Measurements from ENCODE around the gene SNUPN.

Gene SNUPN

DNA sequence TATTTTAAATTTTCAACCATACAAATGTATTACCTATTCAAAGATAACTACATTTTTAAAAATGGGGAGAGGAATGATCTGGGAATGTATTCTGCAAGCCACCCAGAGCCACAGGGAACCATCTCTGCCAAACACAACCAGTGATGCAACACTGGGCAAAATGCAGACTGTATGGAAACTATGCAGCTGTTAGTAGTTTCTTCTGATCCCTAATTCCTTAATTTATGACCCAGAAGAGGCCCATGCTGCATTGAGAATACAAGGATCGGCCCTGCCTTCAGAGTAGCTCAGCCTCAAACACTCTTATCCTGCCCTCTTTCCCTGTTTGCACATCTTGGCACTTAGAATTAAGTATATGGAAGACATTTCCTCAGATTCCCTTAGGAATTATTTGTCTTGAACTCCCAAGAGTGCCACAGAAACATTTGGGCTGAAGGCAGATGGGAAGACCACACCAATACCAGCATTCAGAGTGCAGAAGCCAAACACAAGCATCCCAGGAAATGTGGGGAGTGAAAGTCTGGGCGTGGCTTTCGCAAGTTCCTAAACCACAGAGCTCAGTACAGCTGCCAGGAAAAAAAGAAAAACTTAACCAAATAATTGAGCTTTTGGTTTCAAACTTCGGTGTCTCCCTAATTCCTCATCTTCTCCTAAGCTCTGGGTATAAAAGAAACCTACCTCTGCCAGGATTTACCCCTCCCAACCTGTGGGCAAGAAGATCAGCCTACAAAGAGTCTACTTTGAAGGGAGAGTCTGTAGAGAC, 5.3 kb downstream of the SNUPN start:
- Histone ChIP-seq H3K4me1 (ENCODE audit: insufficient read depth, low read length) (peaks cover 8% of the 10 kb centered on the region), H3K36me3 (ENCODE audit: insufficient read depth, low read length) (peaks cover 35% of the 10 kb centered on the region), H3K27me3 (ENCODE audit: control insufficient read depth in 1 of 2, insufficient read depth in 2 of 2, low read length in 2 of 2) (no peaks in the 10 kb centered on the region), H3K9me3 (ENCODE audit: low read length) (no peaks in the 10 kb centered on the region), H3K4me3 (ENCODE audit: low read depth in 1 of 2, low read length in 2 of 2) (peak overlapping the region in 1 of 2 donors; percentile 38), H3K9ac (ENCODE audit: low read length) (peak overlapping the region; percentile 41), H3K27ac (ENCODE audit: low read depth, low read length) (peak overlapping the region; percentile 34)

DNA sequence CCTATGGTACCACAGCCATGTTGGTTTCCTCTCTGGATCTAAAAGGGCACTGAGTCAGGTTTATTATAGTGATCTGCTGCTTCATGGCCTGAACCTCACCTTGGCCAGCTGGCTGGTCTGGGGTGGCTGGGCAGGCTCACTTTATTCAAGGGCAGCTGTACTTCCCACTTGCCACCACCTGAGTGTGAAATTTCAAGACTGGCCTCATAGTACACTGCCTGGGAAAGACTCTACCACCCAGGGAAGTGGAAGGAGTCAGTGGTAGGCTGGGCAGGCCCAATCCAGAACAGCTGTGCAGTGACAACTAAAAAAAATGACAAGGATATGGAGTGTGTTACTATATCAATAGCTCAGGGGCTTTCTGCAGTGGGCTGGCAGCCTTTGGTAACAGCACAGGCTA, 8.8 kb downstream of the SNUPN start:
- no peak overlapping the region for H3K27ac ChIP-seq (ENCODE audit: low read depth, low read length)
- peaks cover 8% of the 10 kb centered on the region for H3K4me1 ChIP-seq (ENCODE audit: insufficient read depth, low read length)
- no peaks in the 10 kb centered on the region for H3K9me3 ChIP-seq (ENCODE audit: low read length)
- H3K27me3 ChIP-seq (ENCODE audit: control insufficient read depth in 1 of 2, insufficient read depth in 2 of 2, low read length in 2 of 2), result no peaks in the 10 kb centered on the region
- H3K9ac ChIP-seq (ENCODE audit: low read length), result no peak overlapping the region
- H3K4me3 ChIP-seq (ENCODE audit: low read depth in 1 of 2, low read length in 2 of 2), result no peak overlapping the region
- H3K36me3 ChIP-seq (ENCODE audit: insufficient read depth, low read length), result peaks cover 59% of the 10 kb centered on the region

DNA sequence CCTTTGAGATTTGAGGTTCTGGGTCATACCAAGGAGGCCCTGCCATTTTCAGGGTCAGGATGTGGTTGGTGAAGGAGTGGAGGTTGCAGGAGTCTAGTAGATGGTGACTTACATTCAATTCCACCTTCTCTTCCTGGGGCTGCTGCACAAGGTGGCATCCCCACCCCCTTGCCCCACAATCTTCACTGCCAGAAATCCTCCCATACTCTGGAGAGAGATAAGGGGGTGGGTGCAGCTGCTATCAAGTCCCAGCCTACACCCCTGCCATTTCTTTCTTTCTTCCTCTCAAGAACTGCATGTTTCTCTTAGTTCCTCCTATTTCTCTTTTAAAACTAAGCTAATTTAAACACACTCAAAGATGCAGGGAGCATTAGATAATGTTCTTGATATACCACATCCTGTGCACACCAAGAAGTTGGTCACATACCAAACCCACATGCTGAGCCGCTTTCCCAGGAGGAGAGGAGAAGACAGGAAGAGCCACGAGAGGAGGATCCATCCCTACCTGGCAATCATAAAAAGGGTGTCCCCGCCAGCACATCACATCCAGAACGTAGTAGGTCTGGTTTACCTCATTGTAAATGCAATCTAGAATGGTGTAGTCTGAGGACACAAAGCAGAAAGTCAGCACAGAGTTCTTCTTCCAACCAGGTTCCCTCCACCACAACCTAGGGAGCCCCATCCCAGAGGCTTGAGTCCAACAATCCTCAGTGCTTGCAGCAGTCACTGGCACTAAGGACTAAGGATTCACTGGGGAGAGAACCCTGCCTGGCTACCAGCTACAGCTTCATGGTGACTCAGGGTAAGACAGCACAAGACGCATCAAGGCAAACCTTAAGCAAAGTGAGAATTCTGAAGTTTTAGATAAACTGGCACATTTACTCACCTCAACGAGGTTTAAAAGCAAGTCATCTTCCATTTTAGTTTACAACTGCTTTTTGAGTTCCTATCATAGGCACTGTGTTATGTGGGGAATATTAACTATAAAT, 18.5 kb downstream of the SNUPN start:
- Histone ChIP-seq H3K27me3 (ENCODE audit: control insufficient read depth in 1 of 2, insufficient read depth in 2 of 2, low read length in 2 of 2) (no peaks in the 10 kb centered on the region), H3K9me3 (ENCODE audit: low read length) (no peaks in the 10 kb centered on the region), H3K9ac (ENCODE audit: low read length) (no peak overlapping the region), H3K27ac (ENCODE audit: low read depth, low read length) (no peak overlapping the region), H3K36me3 (ENCODE audit: insufficient read depth, low read length) (peaks cover 56% of the 10 kb centered on the region), H3K4me3 (ENCODE audit: low read depth in 1 of 2, low read length in 2 of 2) (no peak overlapping the region), H3K4me1 (ENCODE audit: insufficient read depth, low read length) (no peaks in the 10 kb centered on the region)

DNA sequence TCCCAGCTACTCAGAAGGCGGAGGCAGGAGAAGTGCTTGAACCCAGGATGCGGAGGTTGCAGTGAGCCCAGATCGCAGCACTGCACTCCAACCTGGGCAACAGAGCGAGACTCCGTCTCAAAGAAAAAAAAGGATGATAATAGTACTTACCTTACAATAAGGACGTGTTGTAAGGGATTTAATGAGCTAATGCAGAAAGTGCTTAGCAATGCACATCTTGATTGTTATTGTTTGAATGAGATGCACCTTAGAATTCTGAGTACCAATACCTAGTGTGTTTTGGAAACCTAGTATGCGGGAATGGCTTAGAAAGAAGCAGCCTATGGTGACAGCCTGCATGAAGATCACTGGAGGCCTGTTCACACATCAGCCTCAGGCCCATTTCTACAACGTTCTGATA, 19.5 kb downstream of the SNUPN start:
- Histone ChIP-seq H3K4me3 (ENCODE audit: low read depth in 1 of 2, low read length in 2 of 2) (no peak overlapping the region), H3K36me3 (ENCODE audit: insufficient read depth, low read length) (peaks cover 60% of the 10 kb centered on the region), H3K27ac (ENCODE audit: low read depth, low read length) (no peak overlapping the region), H3K27me3 (ENCODE audit: control insufficient read depth in 1 of 2, insufficient read depth in 2 of 2, low read length in 2 of 2) (no peaks in the 10 kb centered on the region), H3K4me1 (ENCODE audit: insufficient read depth, low read length) (no peaks in the 10 kb centered on the region), H3K9me3 (ENCODE audit: low read length) (no peaks in the 10 kb centered on the region), H3K9ac (ENCODE audit: low read length) (no peak overlapping the region)

DNA sequence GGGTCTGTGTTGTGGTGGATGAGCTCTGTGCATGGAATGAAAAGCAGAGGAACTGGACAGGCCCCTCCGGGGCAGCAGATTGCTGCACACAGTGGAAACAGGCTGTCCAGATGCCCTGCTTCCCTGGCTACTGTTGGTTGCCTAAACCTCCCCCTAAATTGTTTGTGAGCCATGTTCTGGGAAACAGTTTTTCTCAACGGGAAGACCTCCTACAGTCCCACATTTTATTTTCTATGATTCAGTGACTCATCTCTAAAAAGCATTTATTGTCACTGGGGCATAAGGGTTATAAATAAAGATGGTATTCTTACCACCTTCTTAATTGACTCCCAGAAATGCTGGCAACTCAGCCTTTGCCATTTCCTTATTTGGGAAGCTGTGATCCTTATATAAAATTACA, 26.1 kb downstream of the SNUPN start:
- H3K27ac ChIP-seq (ENCODE audit: low read depth, low read length), result no peak overlapping the region
- no peaks in the 10 kb centered on the region for H3K27me3 ChIP-seq (ENCODE audit: control insufficient read depth in 1 of 2, insufficient read depth in 2 of 2, low read length in 2 of 2)
- H3K36me3 ChIP-seq (ENCODE audit: insufficient read depth, low read length), result peaks cover 37% of the 10 kb centered on the region
- no peaks in the 10 kb centered on the region for H3K4me1 ChIP-seq (ENCODE audit: insufficient read depth, low read length)
- no peak overlapping the region for H3K4me3 ChIP-seq (ENCODE audit: low read depth in 1 of 2, low read length in 2 of 2)
- no peak overlapping the region for H3K9ac ChIP-seq (ENCODE audit: low read length)
- no peaks in the 10 kb centered on the region for H3K9me3 ChIP-seq (ENCODE audit: low read length)

DNA sequence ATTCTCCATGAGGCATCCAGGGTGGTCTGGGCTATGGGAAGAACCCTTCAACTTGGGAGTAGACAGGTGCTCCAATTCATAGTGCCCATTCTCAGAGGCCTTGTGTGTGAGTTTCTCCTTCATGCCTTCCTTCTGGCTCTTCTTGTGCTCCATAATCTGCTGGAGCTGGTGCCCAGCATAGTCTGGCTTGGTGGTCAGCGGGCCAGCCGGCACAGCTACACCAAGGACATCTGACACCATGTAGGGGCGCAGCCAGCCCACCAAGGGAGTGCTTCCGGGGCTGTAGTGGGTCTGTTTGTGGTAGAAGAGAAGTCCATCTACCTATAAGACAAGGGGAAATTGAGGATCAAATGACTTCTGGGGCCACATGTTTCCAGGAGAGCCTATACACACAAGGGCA, 27.2 kb downstream of the SNUPN start:
- Histone ChIP-seq H3K9ac (ENCODE audit: low read length) (no peak overlapping the region), H3K36me3 (ENCODE audit: insufficient read depth, low read length) (peaks cover 37% of the 10 kb centered on the region), H3K27ac (ENCODE audit: low read depth, low read length) (no peak overlapping the region), H3K4me3 (ENCODE audit: low read depth in 1 of 2, low read length in 2 of 2) (no peak overlapping the region), H3K27me3 (ENCODE audit: control insufficient read depth in 1 of 2, insufficient read depth in 2 of 2, low read length in 2 of 2) (no peaks in the 10 kb centered on the region), H3K4me1 (ENCODE audit: insufficient read depth, low read length) (no peaks in the 10 kb centered on the region), H3K9me3 (ENCODE audit: low read length) (no peaks in the 10 kb centered on the region)

DNA sequence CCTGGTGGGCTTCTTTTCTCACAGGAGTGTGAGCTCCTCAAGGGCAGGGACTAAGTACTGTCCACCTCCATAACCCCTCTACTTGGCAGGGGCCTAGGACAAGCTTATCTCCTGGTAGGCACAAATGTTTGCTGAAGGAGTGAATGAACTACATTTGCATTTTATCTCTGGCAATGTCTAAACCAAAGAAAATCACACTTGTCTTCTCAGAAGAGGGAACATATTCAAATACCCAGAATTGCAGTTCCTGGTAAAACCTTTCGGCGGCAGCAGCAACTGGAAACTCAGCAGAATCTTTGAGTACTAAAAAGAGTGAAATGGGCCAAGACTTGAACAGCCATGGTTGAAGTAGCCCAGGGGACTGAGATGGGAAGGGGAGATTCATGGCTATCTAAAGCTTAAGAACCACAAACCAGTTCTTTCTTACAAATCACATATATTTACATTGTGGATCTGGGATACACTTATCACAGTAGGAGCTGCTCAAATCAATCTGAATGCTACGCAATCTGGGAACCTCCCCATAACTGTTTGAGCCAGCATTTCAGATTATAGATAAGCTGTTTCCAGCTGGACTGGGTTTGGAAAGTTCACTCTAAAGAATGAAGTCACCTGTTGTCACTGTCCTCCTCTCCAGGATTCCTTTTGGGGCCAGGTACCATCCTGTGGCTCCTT, 27.7 kb downstream of the SNUPN start:
- Histone ChIP-seq H3K36me3 (ENCODE audit: insufficient read depth, low read length) (peaks cover 37% of the 10 kb centered on the region), H3K27ac (ENCODE audit: low read depth, low read length) (no peak overlapping the region)

DNA sequence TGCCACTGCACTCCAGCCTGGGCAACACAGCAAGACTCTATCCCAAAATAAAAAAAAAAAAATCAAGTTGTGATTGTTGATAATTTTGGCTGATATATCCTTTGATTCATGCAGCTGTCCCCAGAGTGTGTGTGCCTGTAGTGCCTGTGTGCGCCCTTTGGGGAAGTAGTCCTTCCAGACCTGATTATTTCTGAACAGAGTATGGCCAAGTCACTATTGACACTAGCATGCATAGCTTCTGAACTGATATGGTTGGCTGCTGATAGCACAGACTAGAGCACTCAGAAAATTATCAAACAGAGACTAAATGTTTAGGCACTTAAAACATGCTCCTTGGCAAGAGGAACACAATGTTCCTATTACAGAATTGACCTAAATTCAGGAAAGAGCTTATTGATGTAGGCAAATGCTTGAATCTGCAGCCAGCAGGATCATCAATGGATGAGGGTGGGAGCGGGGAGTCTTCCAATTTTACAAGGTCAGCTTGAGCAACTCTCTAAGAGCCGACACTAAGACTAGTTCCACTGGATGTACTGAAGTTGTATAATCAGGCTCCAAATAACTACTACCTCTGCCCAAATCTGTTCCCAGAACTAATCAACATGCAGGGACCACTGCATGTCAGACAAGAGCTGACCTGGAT, 28.7 kb downstream of the SNUPN start:
- Histone ChIP-seq H3K9ac (ENCODE audit: low read length) (no peak overlapping the region), H3K9me3 (ENCODE audit: low read length) (no peaks in the 10 kb centered on the region), H3K4me1 (ENCODE audit: insufficient read depth, low read length) (no peaks in the 10 kb centered on the region), H3K27me3 (ENCODE audit: control insufficient read depth in 1 of 2, insufficient read depth in 2 of 2, low read length in 2 of 2) (no peaks in the 10 kb centered on the region), H3K4me3 (ENCODE audit: low read depth in 1 of 2, low read length in 2 of 2) (no peak overlapping the region), H3K27ac (ENCODE audit: low read depth, low read length) (no peak overlapping the region), H3K36me3 (ENCODE audit: insufficient read depth, low read length) (peaks cover 37% of the 10 kb centered on the region)

More for the DNA sequence above, 27.7 kb downstream of the SNUPN start:
- Histone ChIP-seq H3K4me3 (ENCODE audit: low read depth in 1 of 2, low read length in 2 of 2) (no peak overlapping the region), H3K9me3 (ENCODE audit: low read length) (no peaks in the 10 kb centered on the region), H3K4me1 (ENCODE audit: insufficient read depth, low read length) (no peaks in the 10 kb centered on the region), H3K9ac (ENCODE audit: low read length) (no peak overlapping the region), H3K27me3 (ENCODE audit: control insufficient read depth in 1 of 2, insufficient read depth in 2 of 2, low read length in 2 of 2) (no peaks in the 10 kb centered on the region)

DNA sequence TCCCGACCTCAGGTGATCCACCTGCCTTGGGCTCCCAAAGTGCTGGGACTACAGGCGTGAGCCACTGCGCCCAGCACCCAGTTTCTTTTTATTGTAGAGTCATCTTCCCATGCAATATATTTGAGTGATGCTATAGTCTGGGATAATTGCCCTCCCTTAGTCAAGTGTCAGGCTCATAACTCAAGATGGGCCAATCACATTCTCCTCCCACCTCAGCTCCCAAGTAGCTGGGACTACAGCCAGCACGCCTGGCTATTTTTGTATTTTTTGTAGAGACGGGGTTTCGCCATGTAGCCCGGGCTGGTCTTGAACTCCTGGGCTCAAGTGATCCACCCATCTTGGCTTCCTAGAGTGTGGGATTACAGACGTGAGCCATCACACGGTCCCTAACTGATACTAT, 31.2 kb downstream of the SNUPN start:
- Histone ChIP-seq H3K27me3 (ENCODE audit: control insufficient read depth in 1 of 2, insufficient read depth in 2 of 2, low read length in 2 of 2) (no peaks in the 10 kb centered on the region), H3K4me1 (ENCODE audit: insufficient read depth, low read length) (no peaks in the 10 kb centered on the region), H3K4me3 (ENCODE audit: low read depth in 1 of 2, low read length in 2 of 2) (no peak overlapping the region), H3K9me3 (ENCODE audit: low read length) (no peaks in the 10 kb centered on the region), H3K9ac (ENCODE audit: low read length) (no peak overlapping the region), H3K36me3 (ENCODE audit: insufficient read depth, low read length) (peaks cover 22% of the 10 kb centered on the region), H3K27ac (ENCODE audit: low read depth, low read length) (no peak overlapping the region)

DNA sequence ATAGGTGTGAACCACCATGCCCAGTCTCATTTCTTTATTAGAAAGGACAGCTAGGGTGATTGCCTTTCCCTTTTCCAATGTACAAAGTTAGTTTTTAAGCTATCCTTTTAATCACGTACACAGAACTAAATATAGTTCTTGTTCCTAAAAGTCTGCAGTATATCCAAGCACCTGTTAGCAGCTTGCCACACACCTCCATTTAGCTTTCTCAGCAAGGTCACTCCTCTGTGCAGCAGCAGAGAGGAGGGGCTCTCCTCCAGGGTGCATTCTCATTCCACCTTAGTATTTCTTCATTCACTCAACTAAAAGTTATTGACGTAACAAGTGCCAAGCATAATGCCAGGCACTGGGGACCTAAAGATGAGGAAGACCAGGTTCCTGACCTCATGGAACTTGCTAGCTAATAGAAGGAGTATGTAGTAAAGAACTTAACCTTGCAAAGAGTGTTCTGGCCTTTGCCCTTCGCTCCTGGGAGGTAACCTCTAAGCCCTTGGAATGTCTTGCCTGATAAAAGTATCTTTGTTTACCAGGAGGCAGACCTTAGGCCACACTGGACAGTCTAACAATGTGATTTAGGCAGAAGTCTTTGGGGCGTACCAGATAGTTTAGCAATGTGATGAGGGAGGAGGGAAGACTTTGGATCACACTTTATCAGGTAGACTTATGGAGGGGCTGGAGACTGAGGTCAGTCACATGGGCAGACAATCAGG, 33.7 kb downstream of the SNUPN start:
- H3K36me3 ChIP-seq (ENCODE audit: insufficient read depth, low read length), result peaks cover 3% of the 10 kb centered on the region
- no peaks in the 10 kb centered on the region for H3K9me3 ChIP-seq (ENCODE audit: low read length)
- H3K4me1 ChIP-seq (ENCODE audit: insufficient read depth, low read length), result no peaks in the 10 kb centered on the region
- no peak overlapping the region for H3K27ac ChIP-seq (ENCODE audit: low read depth, low read length)
- H3K9ac ChIP-seq (ENCODE audit: low read length), result no peak overlapping the region
- H3K27me3 ChIP-seq (ENCODE audit: control insufficient read depth in 1 of 2, insufficient read depth in 2 of 2, low read length in 2 of 2), result no peaks in the 10 kb centered on the region
- no peak overlapping the region for H3K4me3 ChIP-seq (ENCODE audit: low read depth in 1 of 2, low read length in 2 of 2)
